Measurements from ENCODE around the gene ARFGAP2. TPM values are rescaled to one million over a fixed set of nuclear protein-coding genes. Genes with fewer than 3 reads are reported as not detected.
A peak's percentile ranks its signal among the peaks of the same experiment; 100 is the strongest.

ARFGAP2 gene
- total RNA-seq (100 to 1,000 TPM in 6 of 9 donors, 10 to 100 TPM in 3; 74.4 to 411 (median 122) TPM), polyA plus RNA-seq (10 to 100 TPM; 72.3 to 92.6 (median 91.1) TPM)
- long read RNA-seq, donor 1, transcript ARFGAP2-205 (16 exons, 2,976 nt) = major isoform, 13 of 30 reads
- long read RNA-seq, donor 1, partial matches to known transcripts = 16 of 30 reads
- long read RNA-seq, donor 1, other reads (novel, unspliced or antisense) = 0 of 30 reads
- long read RNA-seq, donor 2, partial matches to known transcripts = 10 of 19 reads
- long read RNA-seq, donor 2, other reads (novel, unspliced or antisense) = 0 of 19 reads
- long read RNA-seq, donor 3, transcript ARFGAP2-205 (16 exons, 2,976 nt) = major isoform, 6 of 13 reads
- long read RNA-seq, donor 3, partial matches to known transcripts = 5 of 13 reads
- long read RNA-seq, donor 3, other reads (novel, unspliced or antisense) = 0 of 13 reads
- long read RNA-seq, donor 4, transcript ARFGAP2-205 (16 exons, 2,976 nt) = major isoform, 27 of 41 reads
- long read RNA-seq, donor 4, partial matches to known transcripts = 8 of 41 reads
- long read RNA-seq, donor 4, other reads (novel, unspliced or antisense) = 5 of 41 reads
- long read RNA-seq, donor 5, transcript ARFGAP2-205 (16 exons, 2,976 nt) = major isoform, 170 of 328 reads
- long read RNA-seq, donor 5, partial matches to known transcripts = 23 of 328 reads
- long read RNA-seq, donor 5, other reads (novel, unspliced or antisense) = 132 of 328 reads
- long read RNA-seq, donor 6, transcript ARFGAP2-205 (16 exons, 2,976 nt) = major isoform, 26 of 37 reads
- long read RNA-seq, donor 6, partial matches to known transcripts = 3 of 37 reads
- long read RNA-seq, donor 6, other reads (novel, unspliced or antisense) = 8 of 37 reads
- long read RNA-seq, donor 7, partial matches to known transcripts = 0 of 6 reads
- long read RNA-seq, donor 7, other reads (novel, unspliced or antisense) = 0 of 6 reads
- long read RNA-seq, donor 8, transcript ARFGAP2-205 (16 exons, 2,976 nt) = major isoform, 13 of 51 reads
- long read RNA-seq, donor 8, partial matches to known transcripts = 34 of 51 reads
- long read RNA-seq, donor 8, other reads (novel, unspliced or antisense) = 0 of 51 reads
- long read RNA-seq, donor 9, transcript ARFGAP2-205 (16 exons, 2,976 nt) = major isoform, 9 of 29 reads
- long read RNA-seq, donor 9, partial matches to known transcripts = 15 of 29 reads
- long read RNA-seq, donor 9, other reads (novel, unspliced or antisense) = 0 of 29 reads
- long read RNA-seq, donor 10, transcript ARFGAP2-205 (16 exons, 2,976 nt) = major isoform, 7 of 8 reads
- long read RNA-seq, donor 10, partial matches to known transcripts = 0 of 8 reads
- long read RNA-seq, donor 10, other reads (novel, unspliced or antisense) = 0 of 8 reads

GRCh38 chr11:47176328-47177228, at the start of gene ARFGAP2:
Gene ARFGAP2 (minus strand): TSS chr11:47176879. CDS start chr11:47176853, 26 bp downstream.
- intact Hi-C loops (cut with DNase I) = loop anchor here in 1 of 2 donors (5.0 kb wide), 3 partner anchors 41 to 176 kb away; partner anchors contain the start of gene MYBPC3
- H3K9me3 ChIP-seq (replicated peaks in 1 of 3) = no peaks in the 10 kb centered on the region
- peak within 1 kb of the TSS; percentile 91 to 99 (median 97) for H3K27ac ChIP-seq
- peak within 1 kb of the TSS; percentile 84 to 97 (median 96) for H3K4me3 ChIP-seq
- H3K4me1 ChIP-seq (replicated peaks in 1 of 2) = peaks cover 24 to 40% of the 10 kb centered on the region in 2 donors
- peaks cover 0 to 54% of the 10 kb centered on the region in 2 donors for H3K36me3 ChIP-seq (replicated peaks in 1 of 2)
- DNase-seq = peak; percentile 96 to 98 (median 97)
- 0% methylated on average over 9 to 89 of the region's 89 CpGs; no CpG with 5 or more reads in 1 of the 4 donors for WGBS, 4 donors
- TF ChIP-seq CTCF (IDR thresholded peaks at IDR 0.05) (no peak), POLR2A (IDR thresholded peaks at IDR 0.05) (peak in 1 of 2 donors; percentile 51)
- no peaks in the 10 kb centered on the region for H3K27me3 ChIP-seq

- Histone ChIP-seq H3K27ac (no peak overlapping the region), H3K4me1 (replicated peaks in 1 of 2) (peaks cover 4 to 5% of the 10 kb centered on the region in 2 donors), H3K4me3 (no peak overlapping the region), H3K9me3 (replicated peaks in 1 of 3) (no peaks in the 10 kb centered on the region), H3K27me3 (no peaks in the 10 kb centered on the region), H3K36me3 (replicated peaks in 1 of 2) (peaks cover 0 to 22% of the 10 kb centered on the region in 2 donors)
- 83 to 87% (median 83%) methylated on average over 7 of the region's 7 CpGs for WGBS, 4 donors
- intact Hi-C loops (cut with DNase I) = no loop called here
- TF ChIP-seq CTCF (IDR thresholded peaks at IDR 0.05) (no peak), POLR2A (IDR thresholded peaks at IDR 0.05) (no peak)
- no peak for DNase-seq
These were observed 49.1 kb upstream of the ARFGAP2 start for GRCh38 chr11:47225552-47226400.

GRCh38 chr11:47222696-47223095, 46.0 kb upstream of the ARFGAP2 start:
- 94 to 96% (median 94%) methylated on average over 2 of the region's 2 CpGs for WGBS, 4 donors
- Histone ChIP-seq H3K4me1 (replicated peaks in 1 of 2) (peaks cover 6 to 20% of the 10 kb centered on the region in 2 donors), H3K36me3 (replicated peaks in 1 of 2) (peaks cover 0 to 39% of the 10 kb centered on the region in 2 donors), H3K27ac (no peak overlapping the region), H3K4me3 (no peak overlapping the region), H3K27me3 (no peaks in the 10 kb centered on the region), H3K9me3 (replicated peaks in 1 of 3) (no peaks in the 10 kb centered on the region)
- DNase-seq = no peak
- TF ChIP-seq CTCF (IDR thresholded peaks at IDR 0.05) (no peak), POLR2A (IDR thresholded peaks at IDR 0.05) (no peak)
- intact Hi-C loops (cut with DNase I) = no loop called here

Measured in adrenal gland (tissue), 19 donors.